ENCODE measurements around the gene FOXC1.

DNA sequence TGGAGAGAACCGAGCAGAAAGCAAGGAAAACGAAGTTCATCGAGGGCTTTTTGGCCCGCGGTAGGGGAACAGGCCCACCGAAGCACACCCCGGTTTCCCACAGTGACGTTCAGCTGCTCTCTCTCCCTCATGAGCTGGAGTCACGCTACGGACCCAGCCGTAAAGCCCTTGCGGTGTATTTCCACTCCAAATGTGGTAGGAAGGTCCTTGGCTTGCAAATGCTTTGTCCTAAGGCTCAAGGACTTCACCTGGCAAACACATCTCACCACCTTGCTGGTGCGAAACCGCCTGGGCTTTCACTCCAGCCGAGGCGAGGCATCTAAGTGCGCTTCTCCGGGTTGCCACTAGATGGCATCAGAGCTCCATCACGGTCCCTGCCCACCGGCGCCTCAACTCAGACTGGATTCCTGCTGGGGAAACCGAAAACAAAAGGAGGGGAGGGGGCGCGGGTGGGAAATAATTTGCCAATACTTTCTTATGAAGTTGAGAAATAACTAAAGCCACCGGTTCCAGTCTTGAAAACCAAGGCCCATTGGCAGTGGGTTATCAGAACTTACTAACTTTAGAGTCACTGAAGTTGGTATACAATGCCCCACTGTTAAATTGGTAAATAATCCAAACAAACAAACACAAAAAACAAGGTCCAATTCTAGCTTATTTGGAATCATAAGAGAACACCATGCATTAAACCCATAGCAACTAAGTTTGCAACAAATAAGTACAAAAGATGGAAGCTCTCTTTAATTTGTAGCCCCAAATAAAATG is 13.4 kb upstream of the FOXC1 start:
- TF ChIP-seq ZNF609 (CRISPR knock-in tag; IDR thresholded peaks at IDR 0.05; ENCODE audit: borderline replicate concordance), result no peak
- TF ChIP-seq POLR2A (IDR thresholded peaks at IDR 0.05; ENCODE audit: insufficient read depth in 1 of 2, low read depth in 2 of 2, low read length in 2 of 2), result no peak
- TF ChIP-seq ZNF296 (CRISPR knock-in tag; conservative IDR thresholded peaks at IDR 0.05), result no peak
- TF ChIP-seq YY1 (IDR thresholded peaks at IDR 0.05; ENCODE audit: insufficient read depth, insufficient replicate concordance, low read depth, low read length), result no peak
- TF ChIP-seq RBAK (CRISPR knock-in tag; IDR thresholded peaks at IDR 0.05), result no peak
- TF ChIP-seq ZNF24 (IDR thresholded peaks at IDR 0.05), result no peak
- TF ChIP-seq EP300 (IDR thresholded peaks at IDR 0.05; ENCODE audit: low read depth in 2 of 2, low read length in 2 of 2), result no peak
- TF ChIP-seq EP300 (CRISPR knock-in tag; IDR thresholded peaks at IDR 0.05; ENCODE audit: borderline replicate concordance), result no peak
- TF ChIP-seq CHCHD3 (CRISPR knock-in tag; IDR thresholded peaks at IDR 0.05), result no peak
- TF ChIP-seq, protein P1, sequence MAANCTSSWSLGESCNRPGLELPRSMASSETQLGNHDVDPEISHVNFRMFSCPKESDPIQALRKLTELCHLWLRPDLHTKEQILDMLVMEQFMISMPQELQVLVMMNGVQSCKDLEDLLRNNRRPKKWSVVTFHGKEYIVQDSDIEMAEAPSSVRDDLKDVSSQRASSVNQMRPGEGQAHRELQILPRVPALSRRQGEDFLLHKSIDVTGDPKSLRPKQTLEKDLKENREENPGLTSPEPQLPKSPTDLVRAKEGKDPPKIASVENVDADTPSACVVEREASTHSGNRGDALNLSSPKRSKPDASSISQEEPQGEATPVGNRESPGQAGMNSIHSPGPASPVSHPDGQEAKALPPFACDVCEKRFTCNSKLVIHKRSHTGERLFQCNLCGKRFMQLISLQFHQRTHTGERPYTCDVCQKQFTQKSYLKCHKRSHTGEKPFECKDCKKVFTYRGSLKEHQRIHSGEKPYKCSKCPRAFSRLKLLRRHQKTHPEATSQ (CRISPR knock-in tag; IDR thresholded peaks at IDR 0.05; ENCODE audit: borderline replicate concordance), result no peak
- TF ChIP-seq ZNF780A (CRISPR knock-in tag; IDR thresholded peaks at IDR 0.05), result no peak
- TF ChIP-seq CREB1 (IDR thresholded peaks at IDR 0.05), result no peak
- no peak for TF ChIP-seq CREB1 (CRISPR knock-in tag; IDR thresholded peaks at IDR 0.05)

Measured in HepG2 (cell line).